Measurements from ENCODE around the gene KCNH2. TPM values are rescaled to one million over a fixed set of nuclear protein-coding genes. Genes with fewer than 3 reads are reported as not detected.

Gene KCNH2
- total and polyA plus RNA-seq, 2 of the 13 experiments (the other 11 are each of a cell fraction or from before 2014, with no cell fraction given): 0.09 to 0.11 TPM

- TF ChIP-seq TSC22D2 (CRISPR knock-in tag; IDR thresholded peaks at IDR 0.05; ENCODE audit: borderline replicate concordance) (no peak), HMG20A (CRISPR knock-in tag; IDR thresholded peaks at IDR 0.05; ENCODE audit: borderline replicate concordance) (no peak), GATAD1 (CRISPR knock-in tag; IDR thresholded peaks at IDR 0.05) (no peak), ATF6 (CRISPR knock-in tag; conservative IDR thresholded peaks at IDR 0.05) (no peak), ZNF562 (CRISPR knock-in tag; IDR thresholded peaks at IDR 0.05; ENCODE audit: borderline replicate concordance) (no peak), SRSF9 (IDR thresholded peaks at IDR 0.05; ENCODE audit: borderline replicate concordance, insufficient read depth, low read depth, low read length, poor library complexity, severe bottlenecking) (no peak), JUND (CRISPR knock-in tag; IDR thresholded peaks at IDR 0.05) (no peak), YEATS2 (CRISPR knock-in tag; IDR thresholded peaks at IDR 0.05; ENCODE audit: borderline replicate concordance) (no peak), FOXJ3 (CRISPR knock-in tag; IDR thresholded peaks at IDR 0.05; ENCODE audit: borderline replicate concordance) (no peak), SSRP1 (CRISPR knock-in tag; IDR thresholded peaks at IDR 0.05) (no peak), MEIS2 (CRISPR knock-in tag; IDR thresholded peaks at IDR 0.05) (no peak), KDM5A (IDR thresholded peaks at IDR 0.05; ENCODE audit: borderline replicate concordance, low read length) (no peak), NAIF1 (CRISPR knock-in tag; IDR thresholded peaks at IDR 0.05; ENCODE audit: borderline replicate concordance) (no peak), MTA3 (CRISPR knock-in tag; IDR thresholded peaks at IDR 0.05) (no peak), TIGD3 (CRISPR knock-in tag; IDR thresholded peaks at IDR 0.05; ENCODE audit: borderline replicate concordance) (no peak), KIAA2018 (CRISPR knock-in tag; IDR thresholded peaks at IDR 0.05; ENCODE audit: borderline replicate concordance) (no peak), ZNF768 (CRISPR knock-in tag; IDR thresholded peaks at IDR 0.05) (peak; percentile 41; the same call in 1 of the 2 replicates), RARG (CRISPR knock-in tag; IDR thresholded peaks at IDR 0.05; ENCODE audit: low read depth) (no peak), LCORL (IDR thresholded peaks at IDR 0.05) (no peak), LCORL (CRISPR knock-in tag; IDR thresholded peaks at IDR 0.05) (no peak)
Measured at GRCh38 chr7:151017953-151018420, 39.9 kb upstream of the KCNH2 start (continued).

Measured in HepG2 (cell line).